IPS DF 6.9 (cell line): ENCODE measurements around the gene WNT9A.

Experiments used
- DNase-seq: peaks from one replicate; pipeline ENCODE4 v3.0.0-alpha.2; 2013; ENCODE audit warnings: low read depth, low spot score
- H3K27ac ChIP-seq: one replicate; pipeline ENCODE4 v1.5.1; 2013; ENCODE audit warnings: low read length, control low read depth
- H3K27me3 ChIP-seq: 2 replicates; pipeline ENCODE4 v1.6.1; 2013; ENCODE audit warnings: mild to moderate bottlenecking, low read length; ENCODE audit not compliant: control insufficient read depth, insufficient read depth
- H3K36me3 ChIP-seq: 2 replicates; pipeline ENCODE4 v1.6.1; 2013; ENCODE audit warnings: low read length; ENCODE audit not compliant: control insufficient read depth, insufficient read depth
- H3K4me1 ChIP-seq: 2 replicates; pipeline ENCODE4 v1.6.1; 2013; ENCODE audit warnings: low read length; ENCODE audit not compliant: control insufficient read depth, insufficient read depth
- H3K4me3 ChIP-seq: 2 replicates; pipeline ENCODE4 v1.5.1; 2013; ENCODE audit warnings: mild to moderate bottlenecking, low read length
- H3K9me3 ChIP-seq: 2 replicates; pipeline ENCODE4 v1.6.1; 2013; ENCODE audit warnings: low read length, inconsistent platforms; ENCODE audit not compliant: control insufficient read depth, insufficient read depth
- WGBS: extraction: QIAGEN DNeasy Blood & Tissue Kit; methylation state at CpG from one replicate; pipeline ENCODE4 v1.1.7; 2013; ENCODE audit warnings: mixed read lengths, missing lambda C conversion rate; ENCODE audit not compliant: insufficient read length, insufficient coverage; 5-methylcytosine and 5-hydroxymethylcytosine counted together

The WNT9A gene

DNA sequence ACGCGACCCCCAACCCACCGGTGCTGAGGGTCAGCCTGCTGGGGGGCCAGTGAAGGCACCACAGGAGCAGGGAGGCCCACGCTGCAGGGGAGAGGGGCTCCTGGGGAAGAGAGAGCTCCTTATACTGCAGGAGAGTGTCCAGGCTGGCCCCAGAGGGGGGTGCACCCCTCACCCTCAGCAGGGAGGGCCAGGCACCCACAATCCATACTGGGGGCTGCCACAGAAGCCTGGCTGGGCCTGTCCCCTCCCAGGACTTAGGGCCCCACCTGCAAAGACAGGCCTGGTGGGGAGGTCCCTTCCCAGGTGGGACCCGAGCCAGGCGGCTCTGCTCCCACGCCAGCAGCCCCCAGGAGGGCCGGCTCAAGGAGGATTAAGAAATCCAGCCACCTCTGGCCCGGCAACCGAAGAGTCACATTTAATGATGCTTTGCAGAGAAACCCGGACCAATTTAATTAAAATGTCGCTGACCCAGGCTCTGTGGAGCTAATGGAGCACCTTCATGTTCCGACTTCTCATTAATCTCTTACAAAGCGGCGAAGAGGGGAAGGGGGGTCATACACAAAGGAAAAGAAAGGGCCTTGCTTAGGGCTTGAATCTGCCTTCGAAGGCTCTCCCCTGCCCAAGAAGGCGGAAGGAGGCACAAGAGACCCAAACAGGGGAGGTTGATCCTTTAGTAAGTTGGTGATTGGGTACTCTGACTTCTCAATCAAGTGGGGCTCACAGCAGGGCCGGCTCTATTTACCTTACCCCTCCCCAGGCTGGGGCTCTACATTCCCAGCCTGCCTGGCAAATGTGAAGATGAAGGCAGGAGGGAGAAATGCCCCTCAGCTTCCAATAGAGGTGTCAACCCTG is 25.0 kb downstream of the WNT9A start:
- DNase-seq: no peak
- no CpG with 5 or more reads among the region's 18 CpGs for WGBS
- peaks cover 3% of the 10 kb centered on the region for H3K36me3 ChIP-seq
- H3K27me3 ChIP-seq: no peaks in the 10 kb centered on the region
- peaks cover 4% of the 10 kb centered on the region for H3K4me1 ChIP-seq
- no peak overlapping the region for H3K4me3 ChIP-seq
- H3K27ac ChIP-seq: no peak overlapping the region
- no peaks in the 10 kb centered on the region for H3K9me3 ChIP-seq

DNA sequence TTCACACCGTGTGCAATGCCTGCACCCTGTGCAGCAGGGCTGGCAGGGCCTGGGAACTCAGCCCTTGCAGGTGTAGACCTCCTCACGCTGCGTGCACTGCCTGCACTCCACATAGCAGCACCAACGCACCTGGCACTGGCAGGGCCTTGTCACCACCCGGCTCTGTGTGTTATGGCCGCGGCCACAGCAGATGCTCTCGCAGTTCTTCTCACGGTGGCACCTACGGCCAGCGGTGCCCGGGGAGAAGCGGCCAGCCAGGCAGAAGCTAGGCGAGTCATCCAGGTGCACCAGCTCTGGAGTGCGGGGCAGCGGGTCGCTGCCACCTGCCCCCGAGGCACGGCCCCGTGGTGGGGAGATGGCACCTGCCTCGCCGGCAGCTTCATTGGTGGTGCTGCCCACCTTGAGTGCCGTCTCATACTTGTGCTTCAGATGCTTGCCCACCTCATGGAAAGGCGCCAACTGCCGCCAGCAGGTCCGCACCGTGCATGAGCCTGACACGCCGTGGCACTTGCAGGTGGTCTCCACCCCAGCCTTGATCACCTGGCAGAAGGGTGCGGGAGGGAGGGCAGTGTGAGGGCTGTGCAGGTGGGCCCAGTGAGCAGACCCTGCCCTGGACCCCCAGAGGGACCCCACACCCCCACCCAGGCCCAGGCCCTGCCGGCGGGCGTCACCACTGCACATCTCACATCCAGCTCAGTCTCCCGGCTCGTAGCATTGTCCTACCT is 26.1 kb downstream of the WNT9A start:
- H3K27ac ChIP-seq: no peak overlapping the region

DNA sequence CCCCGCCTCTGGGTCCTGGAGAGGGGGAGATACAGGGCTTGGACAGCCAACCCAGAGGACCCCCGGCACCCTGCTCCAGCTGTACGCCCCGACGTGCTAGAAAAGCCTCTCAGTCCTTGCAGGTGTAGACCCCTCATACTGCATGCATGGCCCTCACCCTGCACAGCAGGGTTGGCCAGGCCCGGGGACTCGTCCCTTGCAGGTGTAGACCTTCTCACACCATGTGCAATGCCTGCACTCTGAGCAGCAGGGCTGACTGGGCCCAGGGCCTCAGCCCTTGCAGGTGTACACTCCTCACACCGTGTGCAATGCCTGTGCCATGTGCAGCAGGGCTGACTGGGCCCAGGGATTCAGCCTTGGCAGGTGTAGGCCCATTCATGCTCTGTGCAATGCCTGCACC is 26.8 kb downstream of the WNT9A start:
- DNase-seq: no peak
- Histone ChIP-seq H3K27ac (no peak overlapping the region), H3K36me3 (peaks cover 3% of the 10 kb centered on the region), H3K4me1 (peaks cover 4% of the 10 kb centered on the region), H3K27me3 (no peaks in the 10 kb centered on the region), H3K9me3 (no peaks in the 10 kb centered on the region), H3K4me3 (no peak overlapping the region)
- no CpG with 5 or more reads among the region's 8 CpGs for WGBS

More for the DNA sequence above, 26.1 kb downstream of the WNT9A start:
- WGBS: no CpG with 5 or more reads among the region's 35 CpGs
- Histone ChIP-seq H3K4me1 (peaks cover 4% of the 10 kb centered on the region), H3K4me3 (no peak overlapping the region), H3K27me3 (no peaks in the 10 kb centered on the region), H3K9me3 (no peaks in the 10 kb centered on the region), H3K36me3 (peaks cover 3% of the 10 kb centered on the region)
- DNase-seq: no peak

DNA sequence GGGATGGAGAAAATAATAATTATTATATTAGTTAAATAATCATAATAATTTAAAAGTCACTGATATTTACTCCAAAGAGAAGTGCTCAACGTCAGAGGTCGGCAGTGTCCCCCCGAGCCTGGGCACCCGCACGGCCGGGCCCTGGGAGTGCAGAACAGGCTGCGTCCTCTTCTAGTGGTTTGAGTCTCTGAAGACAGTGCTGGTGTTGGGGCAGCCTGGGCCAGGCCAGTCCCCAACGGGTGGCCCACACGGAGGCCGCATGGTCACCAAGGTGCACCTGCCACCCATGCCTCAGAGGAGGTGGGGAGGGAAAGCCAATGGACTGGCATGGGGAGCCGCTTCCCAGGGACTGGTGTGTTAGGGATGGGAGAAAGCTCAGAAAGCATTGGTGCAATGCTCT is 27.3 kb downstream of the WNT9A start:
- Histone ChIP-seq H3K9me3 (no peaks in the 10 kb centered on the region), H3K27ac (no peak overlapping the region), H3K36me3 (peaks cover 3% of the 10 kb centered on the region), H3K4me3 (no peak overlapping the region), H3K27me3 (no peaks in the 10 kb centered on the region), H3K4me1 (peaks cover 4% of the 10 kb centered on the region)
- WGBS: no CpG with 5 or more reads among the region's 11 CpGs
- DNase-seq: no peak

DNA sequence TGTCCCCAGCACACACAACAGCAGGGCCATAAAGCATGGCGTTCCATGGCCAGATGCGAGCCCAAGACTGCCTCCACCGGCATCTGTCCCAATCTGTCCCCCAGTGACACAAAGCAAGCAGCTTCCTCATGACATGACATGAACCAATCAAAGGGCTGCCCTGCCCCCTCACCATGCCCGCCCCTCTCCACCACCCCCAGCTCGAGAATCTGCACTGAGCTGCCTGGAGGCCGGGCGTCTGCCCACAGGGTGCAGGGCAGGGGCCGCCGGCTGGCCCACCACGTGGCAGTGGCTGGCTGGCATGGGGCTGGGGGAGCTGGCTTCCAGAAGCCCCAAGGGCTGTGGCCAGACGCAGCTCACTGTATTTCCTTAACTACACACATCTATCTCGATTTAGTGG is 27.8 kb downstream of the WNT9A start:
- H3K27me3 ChIP-seq: no peaks in the 10 kb centered on the region
- no peak for DNase-seq
- WGBS: no CpG with 5 or more reads among the region's 12 CpGs

DNA sequence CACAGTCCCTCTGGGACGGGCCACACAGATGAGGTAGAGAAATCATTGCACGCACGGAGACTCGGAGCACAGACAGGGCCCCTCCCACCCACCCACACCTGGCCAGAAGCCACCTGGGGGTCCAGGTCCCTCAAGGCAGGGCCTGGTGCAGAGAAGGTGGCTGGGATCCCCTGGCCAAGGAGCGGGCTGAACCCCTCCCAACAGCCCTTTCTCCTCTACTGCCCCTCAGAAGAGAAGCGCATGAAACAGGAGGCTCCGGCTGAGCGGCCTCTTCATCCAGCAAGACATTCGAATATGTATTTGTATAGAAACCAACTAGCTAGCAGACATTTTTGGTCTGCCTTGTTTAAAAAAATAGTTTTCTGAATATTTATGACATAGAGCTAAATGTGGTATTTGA is 29.0 kb downstream of the WNT9A start:
- DNase-seq: no peak
- no CpG with 5 or more reads among the region's 9 CpGs for WGBS
- no peaks in the 10 kb centered on the region for H3K27me3 ChIP-seq
- no peaks in the 10 kb centered on the region for H3K9me3 ChIP-seq
- H3K36me3 ChIP-seq: peaks cover 3% of the 10 kb centered on the region; the same call in 1 of the 2 replicates
- peaks cover 9% of the 10 kb centered on the region for H3K4me1 ChIP-seq
- H3K4me3 ChIP-seq: no peak overlapping the region
- H3K27ac ChIP-seq: no peak overlapping the region

More for the DNA sequence above, 27.8 kb downstream of the WNT9A start:
- no peak overlapping the region for H3K27ac ChIP-seq
- H3K9me3 ChIP-seq: no peaks in the 10 kb centered on the region
- H3K4me3 ChIP-seq: no peak overlapping the region
- H3K4me1 ChIP-seq: peaks cover 4% of the 10 kb centered on the region
- H3K36me3 ChIP-seq: peaks cover 3% of the 10 kb centered on the region; the same call in 1 of the 2 replicates

DNA sequence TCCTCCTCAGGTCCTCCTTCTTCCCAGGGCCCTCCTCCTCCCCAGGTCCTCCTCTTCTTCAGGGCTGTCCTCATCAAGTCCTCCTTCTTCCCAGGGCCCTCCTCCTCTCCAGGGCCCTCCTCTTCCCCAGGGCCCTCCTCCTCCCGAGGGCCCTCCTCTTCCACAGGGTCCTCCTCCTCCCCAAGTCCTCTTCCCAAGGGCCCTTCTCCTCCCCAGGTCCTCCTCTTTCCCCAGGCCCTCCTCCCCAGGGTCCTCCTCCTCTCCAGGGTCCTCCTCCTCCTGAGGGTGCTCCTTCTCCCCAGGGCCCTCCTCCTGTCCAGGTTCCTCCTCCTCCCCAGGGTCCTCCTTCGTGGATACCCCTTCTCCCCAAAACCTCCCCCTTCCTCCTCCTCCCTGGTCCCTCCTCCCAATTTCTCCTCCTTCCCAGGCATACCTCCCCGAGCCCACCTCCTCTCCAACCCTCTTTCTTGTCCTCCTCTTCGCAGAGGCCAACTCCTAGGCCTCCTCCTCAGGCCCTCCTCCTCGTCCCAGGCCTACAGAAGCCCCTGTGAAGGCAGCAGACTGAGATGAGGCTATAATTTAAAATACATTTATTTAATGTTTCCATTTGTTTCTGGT is 29.5 kb downstream of the WNT9A start:
- Histone ChIP-seq H3K4me1 (peaks cover 10% of the 10 kb centered on the region), H3K27ac (no peak overlapping the region), H3K36me3 (peaks cover 3% of the 10 kb centered on the region; the same call in 1 of the 2 replicates), H3K4me3 (no peak overlapping the region), H3K27me3 (no peaks in the 10 kb centered on the region), H3K9me3 (no peaks in the 10 kb centered on the region)
- WGBS: no CpG with 5 or more reads among the region's 5 CpGs
- no peak for DNase-seq

DNA sequence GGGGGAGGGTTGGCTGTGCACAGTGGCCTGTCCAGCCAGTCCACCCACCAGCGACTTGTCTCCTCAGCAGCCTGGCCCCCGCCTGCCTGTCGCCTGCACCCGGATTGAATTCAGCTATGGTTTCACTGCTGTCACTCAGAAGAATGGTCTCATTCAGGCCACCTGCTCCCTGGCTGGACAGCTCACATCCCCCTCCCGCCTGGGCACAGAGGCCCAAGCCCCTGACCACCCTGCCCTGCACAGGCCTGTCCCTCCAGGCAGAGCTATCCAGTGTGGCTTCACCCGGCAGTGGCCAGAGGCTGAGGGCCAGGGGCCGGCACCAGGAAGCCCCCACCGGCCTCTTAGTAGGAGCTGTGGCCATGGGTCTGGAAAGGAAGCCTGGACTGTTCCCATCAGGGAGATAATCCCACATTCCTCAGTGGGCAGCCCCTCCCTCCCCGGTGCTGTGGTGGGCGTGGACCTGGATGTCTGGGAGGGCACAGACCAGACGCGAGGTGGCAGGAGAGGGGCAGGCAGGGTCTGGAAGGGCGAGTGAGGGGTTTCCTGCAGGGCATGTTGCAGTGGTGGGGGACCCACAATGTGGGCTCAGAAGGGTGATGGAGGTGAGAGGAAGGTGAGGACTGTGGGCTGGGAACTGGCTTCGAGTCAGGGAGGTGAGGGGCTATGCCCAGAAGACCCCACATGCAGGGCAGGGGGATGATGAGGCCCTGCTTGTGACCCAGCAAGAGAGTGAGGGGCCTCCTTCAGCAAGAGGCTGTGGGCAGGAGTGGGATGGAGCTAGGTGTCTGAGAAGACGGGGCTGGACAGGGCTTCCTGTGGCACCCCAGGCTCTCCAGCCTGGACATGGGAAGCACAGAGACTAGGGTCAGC is 30.4 kb downstream of the WNT9A start:
- no CpG with 5 or more reads among the region's 15 CpGs for whole genome bisulfite sequencing
- no peaks in the 10 kb centered on the region for H3K27me3 ChIP-seq
- H3K27ac ChIP-seq: no peak overlapping the region
- H3K36me3 ChIP-seq: peaks cover 3% of the 10 kb centered on the region; the same call in 1 of the 2 replicates
- H3K4me1 ChIP-seq: peaks cover 12% of the 10 kb centered on the region
- no peak for DNase-seq
- H3K9me3 ChIP-seq: no peaks in the 10 kb centered on the region
- H3K4me3 ChIP-seq: no peak overlapping the region

DNA sequence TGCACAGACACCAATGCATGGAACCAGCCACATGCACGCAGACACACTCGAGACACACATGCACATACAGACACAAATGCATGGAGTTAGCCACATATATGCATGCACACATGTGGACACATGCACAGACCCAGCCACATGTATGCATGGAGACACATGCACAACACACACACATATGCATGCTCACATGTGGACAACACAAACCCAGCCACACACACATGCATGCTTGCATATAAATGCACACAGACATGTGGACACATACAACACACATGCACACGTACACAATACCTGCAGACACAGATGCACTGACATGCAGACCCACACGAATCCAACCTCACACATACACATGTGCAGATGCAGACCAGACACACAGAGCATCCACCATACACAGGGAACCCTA is 31.1 kb downstream of the WNT9A start:
- H3K4me3 ChIP-seq: no peak overlapping the region
- H3K27me3 ChIP-seq: no peaks in the 10 kb centered on the region
- no CpG with 5 or more reads among the region's 4 CpGs for WGBS
- peaks cover 12% of the 10 kb centered on the region for H3K4me1 ChIP-seq
- no peak for DNase-seq
- peaks cover 3% of the 10 kb centered on the region; the same call in 1 of the 2 replicates for H3K36me3 ChIP-seq
- H3K27ac ChIP-seq: no peak overlapping the region
- H3K9me3 ChIP-seq: no peaks in the 10 kb centered on the region
